Right hindlimb (tissue), 1 donor: Measurements from ENCODE around the gene PERM1.
"Not testable (repeated sequence)": the region's sequence is repeated elsewhere in the genome, so short reads cannot be mapped to it uniquely, and the experiment has no call there.

Experiments used
- DNase-seq: peaks from one replicate; pipeline ENCODE4 v3.0.0-alpha.2; 2018

Gene PERM1, protein sequence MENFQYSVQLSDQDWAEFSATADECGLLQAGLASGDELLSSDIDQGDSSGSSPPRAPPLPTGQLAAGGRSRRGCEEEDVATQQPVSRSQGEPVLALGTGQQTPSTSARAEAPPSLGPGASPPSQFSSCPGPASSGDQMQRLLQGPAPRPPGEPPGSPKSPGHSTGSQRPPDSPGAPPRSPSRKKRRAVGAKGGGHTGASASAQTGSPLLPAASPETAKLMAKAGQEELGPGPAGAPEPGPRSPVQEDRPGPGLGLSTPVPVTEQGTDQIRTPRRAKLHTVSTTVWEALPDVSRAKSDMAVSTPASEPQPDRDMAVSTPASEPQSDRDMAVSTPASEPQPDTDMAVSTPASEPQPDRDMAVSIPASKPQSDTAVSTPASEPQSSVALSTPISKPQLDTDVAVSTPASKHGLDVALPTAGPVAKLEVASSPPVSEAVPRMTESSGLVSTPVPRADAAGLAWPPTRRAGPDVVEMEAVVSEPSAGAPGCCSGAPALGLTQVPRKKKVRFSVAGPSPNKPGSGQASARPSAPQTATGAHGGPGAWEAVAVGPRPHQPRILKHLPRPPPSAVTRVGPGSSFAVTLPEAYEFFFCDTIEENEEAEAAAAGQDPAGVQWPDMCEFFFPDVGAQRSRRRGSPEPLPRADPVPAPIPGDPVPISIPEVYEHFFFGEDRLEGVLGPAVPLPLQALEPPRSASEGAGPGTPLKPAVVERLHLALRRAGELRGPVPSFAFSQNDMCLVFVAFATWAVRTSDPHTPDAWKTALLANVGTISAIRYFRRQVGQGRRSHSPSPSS

DNA sequence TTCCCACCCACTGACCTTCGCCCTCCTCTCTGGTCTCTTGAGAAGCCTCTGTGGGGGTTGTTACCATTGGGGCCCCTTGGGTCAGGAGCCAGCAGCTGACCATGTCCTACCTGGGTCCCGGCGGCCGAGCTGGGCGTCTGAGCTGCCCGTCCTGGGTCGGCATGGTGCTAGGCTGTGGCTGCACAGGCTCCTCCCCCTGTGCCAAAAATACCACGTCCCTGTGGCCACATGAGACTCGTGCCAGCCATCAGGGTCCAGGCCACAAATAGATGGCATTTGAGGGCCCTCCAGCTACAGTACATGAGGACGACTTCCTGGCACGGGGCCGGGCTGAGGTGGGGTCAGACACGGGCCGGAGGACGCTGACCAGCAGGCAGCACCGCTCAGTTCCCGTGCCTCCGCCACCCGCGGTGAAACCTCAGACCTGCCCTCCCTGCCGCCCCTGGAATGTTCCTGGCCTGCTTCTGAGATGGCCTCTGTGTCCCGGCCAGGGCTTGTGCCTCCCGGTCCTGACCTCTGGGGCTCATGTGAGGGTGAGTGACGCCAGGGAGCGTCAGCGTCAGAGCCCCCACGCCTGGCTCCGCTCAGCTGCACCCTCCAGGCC, at the start of gene PERM1:
TSS of gene PERM1 (minus strand) at position 139 of the 604 bp plus-strand sequence. CDS start 1,064 bp downstream, outside the sequence.
- peak; percentile 17 for DNase-seq

DNA sequence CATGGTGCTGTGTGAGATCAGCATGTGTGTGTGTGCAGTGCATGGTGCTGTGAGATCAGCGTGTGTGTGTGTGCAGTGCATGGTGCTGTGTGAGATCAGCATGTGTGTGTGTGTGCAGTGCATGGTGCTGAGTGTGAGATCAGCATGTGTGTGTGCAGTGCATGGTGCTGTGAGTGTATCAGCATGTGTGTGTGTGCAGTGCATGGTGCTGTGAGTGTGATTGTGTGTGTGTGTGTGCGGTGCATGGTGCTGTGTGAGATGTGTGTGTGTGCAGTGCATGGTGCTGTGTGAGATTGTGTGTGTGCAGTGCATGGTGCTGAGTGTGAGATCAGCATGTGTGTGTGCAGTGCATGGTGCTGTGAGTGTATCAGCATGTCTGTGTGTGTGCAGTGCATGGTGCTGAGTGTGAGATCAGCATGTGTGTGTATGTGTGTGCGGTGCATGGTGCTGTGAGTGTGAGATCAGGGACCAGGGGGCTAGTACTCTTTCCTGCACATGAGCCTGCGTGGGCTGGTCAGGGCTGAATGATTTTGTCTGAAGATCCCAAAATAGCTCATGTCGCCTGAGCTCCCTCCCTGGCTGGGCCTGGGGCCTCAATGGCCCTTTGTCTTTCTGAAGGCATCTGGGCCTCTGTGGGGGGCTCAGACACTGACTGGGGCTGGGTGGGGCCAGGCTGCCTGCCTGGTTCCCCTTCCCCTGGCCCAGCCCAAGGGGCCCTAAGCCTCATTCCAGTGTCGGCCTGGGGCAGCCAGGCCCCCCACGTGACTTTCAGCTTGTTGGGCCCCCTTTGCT, 49.2 kb upstream of the PERM1 start:
- not testable (repeated sequence) for DNase-seq

DNA sequence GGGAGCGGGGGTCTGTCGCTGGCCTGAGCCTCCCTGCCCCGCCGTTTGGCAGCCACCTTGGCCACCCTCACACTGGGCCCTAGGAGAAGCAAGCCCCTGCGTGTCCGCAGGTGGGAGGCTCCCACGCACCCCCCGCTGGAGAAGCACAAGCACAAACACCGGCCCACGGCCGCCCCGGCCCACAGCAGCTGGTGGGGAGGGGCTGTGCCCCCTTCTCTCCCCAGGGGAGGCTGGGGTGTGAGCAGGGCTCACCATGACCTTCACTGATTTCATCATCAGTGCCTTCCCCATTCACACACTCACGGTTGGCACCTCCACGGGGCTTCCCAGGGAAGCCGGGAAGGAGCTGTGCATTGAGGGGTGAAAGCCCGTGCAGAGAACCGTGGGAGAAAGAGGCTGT, 45.9 kb upstream of the PERM1 start:
- DNase-seq, result no peak

DNA sequence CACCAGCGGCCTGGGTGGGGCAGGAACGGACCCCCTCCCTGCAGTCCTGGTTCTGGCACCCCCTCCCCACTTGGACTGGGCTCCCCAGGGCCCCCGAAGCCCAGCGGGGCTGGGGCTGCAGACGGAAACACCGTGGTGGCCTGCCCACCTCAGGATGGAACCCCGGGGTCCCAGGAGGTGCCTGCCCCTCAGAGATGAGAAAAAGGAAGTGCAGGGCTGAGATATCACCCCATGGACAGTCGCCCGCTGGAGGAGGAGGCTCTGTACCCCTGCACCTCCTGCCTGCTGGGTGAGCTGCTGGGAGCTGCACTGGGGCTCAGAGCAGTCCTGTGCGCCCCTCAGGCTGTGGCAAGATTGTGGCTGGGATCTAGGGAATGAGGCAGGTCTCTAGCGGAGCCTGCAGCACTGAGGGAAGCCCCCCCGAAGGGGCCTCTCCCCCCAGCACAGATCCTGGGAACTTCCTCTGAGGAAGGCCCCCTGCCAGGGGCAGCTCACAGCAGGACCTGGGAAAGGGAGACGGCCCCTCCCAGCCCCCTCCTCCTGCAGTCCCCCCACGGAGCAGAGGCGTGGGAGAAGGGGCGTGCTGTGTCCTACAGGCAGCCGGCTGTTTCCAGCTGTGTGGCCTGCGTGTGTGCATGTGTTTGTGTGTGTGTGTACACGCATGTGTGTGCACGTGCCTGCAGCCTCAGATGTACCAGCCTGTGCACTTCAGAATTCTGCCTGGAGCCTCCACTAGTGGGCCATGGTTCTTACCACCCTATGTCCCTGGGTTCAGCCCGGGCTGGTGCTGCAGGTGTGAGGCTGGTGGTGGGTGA, 44.9 kb upstream of the PERM1 start:
- peak; percentile 56 for DNase-seq

DNA sequence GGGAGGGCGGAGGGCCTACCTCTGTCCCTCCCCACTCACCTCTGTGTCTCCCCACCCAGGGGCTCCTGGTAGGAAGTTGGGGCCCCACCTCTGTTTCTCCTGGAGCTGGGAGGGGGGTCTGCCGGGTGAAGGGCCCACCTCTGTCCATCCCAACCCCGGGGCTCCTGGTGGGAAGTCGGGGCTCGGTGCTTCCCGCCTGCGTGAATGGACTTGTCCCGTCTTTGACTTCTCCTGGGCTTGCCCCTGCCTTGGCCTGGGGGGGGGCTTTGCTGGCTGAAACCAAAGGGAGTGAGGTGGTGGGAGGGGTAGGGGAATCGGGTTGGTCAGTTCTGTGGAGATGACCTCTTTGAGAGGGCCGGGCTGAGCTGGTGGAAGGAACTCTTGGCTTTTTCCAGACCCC, 43.8 kb upstream of the PERM1 start:
- no peak for DNase-seq

DNA sequence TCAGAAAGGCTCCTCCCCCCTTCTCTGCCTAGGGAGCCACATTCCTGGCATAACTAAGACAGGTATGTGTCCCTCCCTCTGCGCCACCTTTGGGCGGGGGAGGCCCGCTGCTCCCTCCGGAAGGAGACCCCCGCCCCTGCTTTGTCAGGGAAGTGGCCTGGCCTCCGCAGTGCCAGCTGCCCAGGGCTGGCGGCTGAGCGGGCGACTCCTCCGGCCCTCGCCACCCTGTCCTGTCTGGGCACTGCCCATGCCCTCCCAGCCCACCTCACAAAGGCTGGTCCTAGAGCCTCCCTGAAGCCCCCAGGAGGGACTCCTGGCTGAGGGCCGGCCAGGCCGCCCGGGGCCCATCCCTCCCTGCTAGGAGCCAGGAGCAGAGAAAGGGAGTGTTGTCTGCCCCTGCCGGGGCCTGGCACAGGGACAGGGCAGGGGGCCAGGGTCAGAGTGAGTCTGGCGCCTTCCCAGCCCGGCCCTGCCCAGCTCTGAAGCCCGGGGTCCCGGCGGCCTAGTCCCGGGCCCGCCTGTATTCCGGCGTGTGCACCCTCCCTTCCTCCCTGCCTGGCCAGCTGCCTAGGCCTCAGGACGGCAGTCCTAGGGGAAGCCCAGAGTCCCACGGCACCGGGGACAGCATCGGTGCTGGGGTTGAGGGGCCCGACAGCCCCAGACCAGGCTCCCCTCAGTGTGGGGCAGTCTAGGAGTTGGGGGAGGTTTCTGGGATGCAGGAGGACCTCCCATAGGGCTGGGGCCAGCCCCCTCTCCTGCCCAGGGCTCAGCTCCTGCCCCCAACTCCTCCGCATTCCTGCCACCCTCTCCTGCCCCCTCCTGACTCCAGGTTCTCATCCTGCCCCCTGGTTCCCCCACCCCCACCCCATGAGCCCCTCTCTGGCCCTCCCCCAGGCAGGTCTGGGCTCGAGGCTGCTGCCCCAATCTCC, 43.1 kb upstream of the PERM1 start:
- DNase-seq, result no peak

DNA sequence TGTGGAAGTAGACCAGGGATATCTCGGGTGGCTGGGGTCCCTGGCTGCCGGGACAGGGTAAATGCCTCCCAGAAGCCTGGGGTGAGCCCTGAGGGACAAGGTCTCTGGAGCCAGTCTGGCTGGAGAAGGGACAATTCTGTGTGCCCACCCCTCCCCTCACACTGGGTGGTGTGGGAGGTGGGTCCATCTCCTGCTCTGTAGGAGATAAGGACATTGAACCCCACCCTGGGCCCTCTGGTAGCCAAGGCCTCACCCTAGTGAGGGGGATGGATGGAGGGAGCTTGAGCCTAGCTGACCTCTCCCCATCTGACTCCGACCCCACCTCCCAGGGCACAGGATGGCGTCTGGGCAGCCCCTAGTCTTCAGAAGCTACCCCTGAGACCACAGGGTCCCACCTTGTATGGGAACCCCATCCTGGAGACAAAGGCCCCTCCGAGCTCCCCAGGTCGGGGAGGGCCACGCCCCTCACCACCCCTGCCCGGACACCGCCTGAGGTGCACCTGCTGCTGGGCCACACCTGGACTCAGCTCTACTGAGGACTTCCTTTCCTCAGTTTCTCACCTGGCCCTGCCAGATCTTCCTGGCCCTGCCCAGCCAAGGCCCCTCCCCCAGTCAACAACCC, 42.4 kb upstream of the PERM1 start:
- no peak for DNase-seq

DNA sequence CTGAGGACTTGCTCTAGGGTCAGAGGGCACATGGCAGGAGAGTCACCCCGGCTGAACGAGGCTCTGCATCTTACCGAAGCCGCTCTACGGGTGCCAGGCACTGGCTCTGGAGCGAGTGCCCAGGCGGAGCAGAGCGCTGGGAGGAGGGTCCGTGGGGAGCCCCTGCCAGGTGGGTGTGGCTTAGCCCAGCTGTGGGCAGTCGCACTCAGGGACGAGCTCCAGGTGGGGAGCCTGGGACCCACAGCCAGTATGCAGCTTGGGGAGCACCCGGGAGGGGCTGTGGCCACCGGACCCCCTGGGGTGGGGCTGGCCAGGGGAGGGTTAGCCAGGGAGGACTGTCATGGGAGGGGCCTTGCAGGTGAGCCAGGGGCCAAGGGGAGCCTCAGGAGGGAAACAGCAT, 41.8 kb upstream of the PERM1 start:
- DNase-seq, result no peak

DNA sequence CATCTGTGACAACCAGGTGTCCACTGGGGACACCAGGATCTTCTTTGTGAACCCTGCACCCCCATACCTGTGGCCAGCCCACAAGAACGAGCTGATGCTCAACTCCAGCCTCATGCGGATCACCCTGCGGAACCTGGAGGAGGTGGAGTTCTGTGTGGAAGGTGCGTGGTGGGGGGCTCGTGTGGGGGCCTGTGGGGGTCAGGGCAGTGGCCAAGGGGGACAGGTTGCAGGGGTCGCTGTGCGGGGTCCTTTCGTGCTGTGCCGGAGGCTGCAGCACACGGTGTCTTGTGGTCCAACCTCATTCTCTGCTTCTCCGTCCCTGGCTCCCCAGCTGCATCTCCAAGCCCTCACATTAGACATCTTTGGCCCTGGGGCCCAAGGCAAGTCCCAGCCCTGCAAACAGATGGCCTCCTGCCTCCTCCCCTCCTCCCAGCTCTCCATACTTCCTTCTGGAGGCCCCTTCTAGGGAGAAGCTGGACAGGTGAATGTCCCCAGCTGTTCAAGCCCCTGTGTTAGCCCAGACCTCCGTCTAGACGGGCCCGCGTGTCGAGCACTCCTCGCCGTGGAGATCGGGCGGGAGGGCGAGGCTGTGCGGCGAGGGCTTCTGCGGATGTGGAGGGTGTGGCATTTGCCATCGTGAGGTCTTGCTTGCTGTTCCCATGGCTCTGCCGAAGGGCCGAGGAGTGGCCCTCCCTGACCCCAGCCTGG, 40.6 kb upstream of the PERM1 start:
- DNase-seq, result no peak

DNA sequence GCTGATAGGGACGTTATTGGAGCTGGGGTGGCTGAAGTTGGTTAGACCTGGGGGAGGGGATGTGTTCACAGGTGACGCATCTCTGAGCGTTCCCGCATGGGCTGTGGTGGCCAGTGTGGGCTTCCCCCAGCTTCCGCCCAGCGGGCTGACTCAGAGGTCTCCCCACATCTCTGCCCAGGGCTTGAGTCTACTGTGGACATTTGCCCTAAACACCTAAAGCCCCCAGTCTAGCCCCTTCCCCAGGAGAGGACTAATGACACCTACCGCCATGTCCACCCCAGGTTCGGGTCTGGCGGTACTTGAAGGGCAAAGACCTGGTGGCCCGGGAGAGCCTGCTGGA, 40.0 kb upstream of the PERM1 start:
- DNase-seq, result no peak

DNA sequence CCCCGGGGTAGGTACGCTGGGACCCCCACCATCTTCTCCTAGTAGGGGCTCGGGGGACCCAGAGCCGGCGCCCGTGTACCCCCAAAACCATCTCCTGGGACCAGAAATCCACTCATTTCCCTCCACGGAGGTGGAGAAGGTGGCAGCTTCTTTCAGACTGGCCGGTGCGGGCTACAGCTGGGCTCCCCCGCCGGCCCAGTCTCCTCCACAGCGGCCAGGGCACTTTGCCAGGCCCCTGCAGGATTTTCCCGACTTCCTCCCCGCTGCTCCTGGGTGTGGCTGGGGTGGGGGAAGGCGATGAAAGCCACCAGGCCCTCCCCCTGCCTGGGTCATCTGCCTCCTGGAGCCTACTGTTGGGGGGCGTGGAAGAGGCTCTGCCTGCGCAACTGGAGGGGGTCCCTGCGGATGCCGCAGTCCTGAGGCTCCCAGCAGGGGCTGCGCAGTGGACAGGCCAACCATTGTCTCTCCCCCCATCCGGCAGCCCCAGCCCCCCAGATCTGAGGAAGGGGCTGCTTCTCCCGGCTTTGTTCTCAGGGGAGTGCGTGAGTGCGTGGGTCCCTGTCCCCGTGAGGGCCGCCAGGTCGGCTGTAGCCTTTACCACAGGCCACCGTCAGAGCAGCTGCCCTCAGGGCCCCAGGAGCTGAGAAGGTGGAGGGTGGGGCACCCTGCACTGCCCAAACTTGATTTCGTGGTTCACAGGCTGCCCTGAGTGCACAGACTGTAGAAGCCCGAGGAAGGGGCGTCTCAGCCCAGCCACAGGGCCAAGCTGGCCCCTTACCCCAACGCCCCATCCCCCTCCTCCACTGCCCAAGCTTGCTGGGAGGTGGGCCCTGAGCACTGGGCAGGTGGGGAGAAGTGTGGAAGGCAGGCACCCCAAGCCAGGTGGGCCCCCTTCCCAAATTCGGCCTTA, 39.4 kb upstream of the PERM1 start:
- peak; percentile 86 for DNase-seq

DNA sequence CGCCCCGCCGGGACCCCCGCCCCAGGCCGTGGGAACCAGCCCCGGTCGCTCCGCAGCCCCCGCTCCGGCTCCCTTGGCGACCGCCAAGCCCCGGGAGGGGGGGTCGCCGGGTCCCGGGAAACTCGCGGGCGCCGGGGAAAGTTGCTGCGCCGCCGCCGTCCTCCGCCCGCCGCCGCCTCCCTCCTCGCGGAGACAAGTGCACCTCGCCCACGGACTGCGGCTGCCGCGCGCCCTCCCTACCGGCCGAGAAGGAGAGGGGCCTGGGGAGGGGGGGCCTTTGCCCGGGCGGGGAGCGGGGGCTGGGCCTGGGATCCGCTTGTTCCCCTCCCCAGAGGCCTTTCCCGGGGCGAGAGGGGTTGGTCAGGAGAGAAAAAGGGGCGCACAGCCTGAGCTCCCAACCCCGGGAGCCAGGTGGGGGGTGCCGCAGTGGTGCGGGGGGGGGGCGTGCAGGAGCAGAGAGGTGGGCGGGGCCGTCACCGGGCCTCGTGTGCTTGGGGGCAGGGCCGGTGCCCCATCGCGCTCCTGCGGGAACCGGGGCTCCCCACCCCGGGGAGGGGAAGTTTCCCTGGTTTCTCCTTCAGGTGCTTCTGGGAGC, 38.6 kb upstream of the PERM1 start:
- no peak for DNase-seq

DNA sequence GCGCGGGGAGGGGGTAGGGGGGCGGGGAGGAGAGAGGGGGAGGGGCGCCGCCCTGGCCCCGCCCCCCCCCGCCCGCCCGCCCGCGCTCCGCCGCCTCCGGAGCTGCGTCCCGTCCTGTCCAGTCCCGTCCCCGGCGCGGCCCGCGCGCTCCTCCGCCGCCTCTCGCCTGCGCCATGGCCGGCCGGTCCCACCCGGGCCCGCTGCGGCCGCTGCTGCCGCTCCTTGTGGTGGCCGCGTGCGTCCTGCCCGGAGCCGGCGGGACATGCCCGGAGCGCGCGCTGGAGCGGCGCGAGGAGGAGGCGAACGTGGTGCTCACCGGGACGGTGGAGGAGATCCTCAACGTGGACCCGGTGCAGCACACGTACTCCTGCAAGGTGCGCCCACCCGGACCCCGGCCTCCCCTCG, 38.1 kb upstream of the PERM1 start, which contains the start of gene AGRN:
TSS of gene AGRN (plus strand) at position 121 of the 405 bp plus-strand sequence. CDS start at position 174, 53 bp downstream.
- DNase-seq, result no peak

DNA sequence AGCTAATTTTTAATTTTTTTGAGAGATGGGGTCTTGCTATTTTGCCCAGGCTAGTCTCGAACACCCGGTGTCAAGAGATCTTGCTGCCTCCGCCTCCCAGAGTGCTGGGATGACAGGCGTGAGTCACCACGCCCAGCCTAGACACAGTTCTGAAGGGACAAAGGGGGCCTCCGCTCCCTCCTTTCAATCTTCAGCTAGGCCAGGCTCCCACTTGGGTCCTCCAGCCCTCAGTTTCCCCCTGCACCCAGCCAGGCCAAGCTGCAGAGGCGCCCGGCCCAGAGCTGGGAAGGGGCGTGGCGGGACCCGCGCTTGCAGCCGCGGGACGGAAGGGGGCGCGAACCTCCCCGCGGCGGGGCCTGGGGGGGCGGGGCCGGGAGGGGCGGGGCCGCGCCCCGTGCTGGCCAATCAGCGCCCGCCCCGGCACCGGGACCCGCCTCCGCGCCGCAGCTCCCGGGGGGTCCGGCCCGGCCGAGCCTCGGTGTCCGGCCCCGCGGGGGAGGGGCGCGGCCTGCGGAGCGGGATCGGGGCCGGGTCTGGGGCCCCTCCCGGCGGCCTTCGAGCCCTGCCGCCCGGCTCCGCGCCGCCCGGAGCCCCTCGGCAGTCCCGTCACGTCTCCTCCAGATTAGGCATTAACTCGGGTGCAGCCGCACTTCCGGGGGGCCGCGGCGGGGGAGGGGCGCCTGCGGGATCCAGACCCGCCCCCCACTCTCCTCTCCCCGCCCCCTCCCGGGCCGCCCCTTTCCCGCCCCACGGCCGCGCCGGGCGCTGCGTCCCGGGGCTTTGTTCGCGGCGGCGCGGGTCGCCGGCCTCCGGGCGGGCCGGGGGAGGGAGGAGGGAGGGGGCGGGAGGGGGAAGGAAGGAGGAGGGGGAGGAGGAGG, 37.5 kb upstream of the PERM1 start:
- DNase-seq, result peak; percentile 89

DNA sequence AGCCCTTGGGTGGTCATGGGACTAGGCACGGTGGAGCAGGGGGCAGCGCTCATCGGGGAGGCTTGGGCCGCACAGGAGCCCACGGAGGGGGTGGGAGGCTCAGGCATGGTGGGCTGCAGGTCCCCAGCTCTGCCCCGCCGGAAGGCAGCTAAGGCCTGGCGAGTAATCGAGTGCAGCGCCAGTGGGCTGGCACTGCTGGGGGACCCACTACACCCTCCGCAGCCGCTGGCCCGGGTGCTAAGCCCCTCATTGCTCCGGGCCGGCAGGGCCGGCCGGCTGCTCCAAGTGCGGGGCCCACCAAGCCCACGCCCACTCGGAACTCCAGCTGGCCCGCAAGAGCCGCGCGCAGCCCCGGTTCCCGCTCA, 36.4 kb upstream of the PERM1 start:
- not testable (repeated sequence) for DNase-seq

DNA sequence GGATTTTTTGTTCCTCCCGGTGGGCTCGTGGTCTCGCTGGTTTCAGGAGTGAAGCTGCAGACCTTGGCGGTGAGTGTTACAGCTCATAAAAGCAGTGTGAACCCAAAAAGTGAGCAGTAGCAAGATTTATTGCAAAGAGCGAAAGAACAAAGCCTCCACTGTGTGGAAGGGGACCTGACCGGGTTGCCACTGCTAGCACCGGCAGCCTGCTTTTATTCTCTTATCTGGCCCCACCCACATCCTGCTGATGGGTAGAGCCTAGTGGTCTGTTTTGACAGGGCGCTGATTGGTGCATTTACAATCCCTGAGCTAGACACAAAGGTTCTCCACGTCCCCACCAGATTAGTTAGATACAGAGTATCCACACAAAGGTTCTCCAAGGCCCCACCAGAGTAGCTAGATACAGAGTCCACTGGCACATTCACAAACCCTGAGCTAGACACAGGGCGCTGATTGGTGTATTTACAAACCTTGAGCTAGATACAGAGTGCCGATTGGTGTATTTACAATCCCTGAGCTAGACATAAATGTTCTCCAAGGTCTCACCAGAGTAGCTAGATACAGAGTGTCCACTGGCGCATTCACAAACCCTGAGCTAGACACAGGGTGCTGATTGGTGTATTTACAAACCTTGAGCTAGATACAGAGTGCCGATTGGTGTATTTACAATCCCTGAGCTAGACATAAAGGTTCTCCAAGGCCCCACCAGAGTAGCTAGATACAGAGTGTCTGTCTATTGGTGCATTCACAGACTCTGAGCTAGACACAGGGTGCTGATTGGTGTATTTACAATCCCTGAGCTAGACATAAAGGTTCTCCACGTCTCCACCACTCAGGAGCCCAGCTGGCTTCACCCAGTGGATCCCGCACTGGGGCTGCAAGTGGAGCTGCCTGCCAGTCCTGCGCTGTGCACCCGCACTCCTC, 35.8 kb upstream of the PERM1 start:
- DNase-seq, result not testable (repeated sequence)
